Stimulated activated CD4-positive, alpha-beta T cell treated with anti-CD3 and anti-CD28 coated beads, Interleukin-1b, Interleukin-23, amount 100 ng/mL, for 24 hours (primary cell): Measurements from ENCODE around the gene UBAC2.

Experiments used
- DNase-seq, 4 experiments: peaks; one replicate each; pipeline ENCODE4 v3.0.0-alpha.2; 2020; ENCODE audit warnings: low read depth in 4 of 4, low spot score in 1 of 4

UBAC2 gene

DNA sequence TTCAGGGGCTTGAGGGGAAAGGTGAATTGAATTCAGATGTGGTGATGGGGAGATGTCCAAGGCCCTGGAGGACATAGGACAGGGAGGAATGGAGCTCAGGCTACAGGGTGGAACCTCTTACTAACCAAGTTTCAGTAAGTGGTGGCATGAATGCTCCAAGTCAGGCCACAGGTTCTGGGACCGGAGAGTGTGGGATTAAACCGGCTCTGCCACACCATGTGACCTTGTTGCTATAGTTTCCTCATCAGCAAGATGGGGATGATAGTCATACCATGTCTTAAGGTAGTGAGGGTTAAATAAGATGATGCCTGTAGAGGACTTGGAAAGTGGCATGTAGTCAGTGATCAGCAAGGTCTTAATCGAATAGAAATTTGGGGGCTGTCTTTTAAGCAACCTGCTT lies 90.2 kb downstream of the UBAC2 start:
- DNase-seq, result no peak

DNA sequence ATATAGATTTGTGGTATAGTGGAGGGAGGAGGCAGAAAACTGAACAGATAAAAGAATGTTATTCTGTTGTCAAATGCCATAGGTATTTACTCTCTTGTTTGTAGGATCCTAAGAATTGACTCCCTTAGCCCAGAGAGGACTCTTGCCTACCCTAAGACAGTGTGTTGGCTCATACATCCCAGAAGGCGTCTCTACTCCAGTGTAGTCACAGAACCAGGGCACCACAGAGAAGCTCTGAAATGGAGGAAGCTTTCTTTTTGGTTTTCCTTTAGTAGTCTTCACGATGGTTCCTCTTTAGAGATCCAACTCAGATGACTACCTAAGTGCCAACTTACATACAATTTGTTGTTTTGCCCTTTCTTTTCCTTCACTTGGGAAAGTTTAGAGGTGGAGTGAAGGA lies 92.5 kb downstream of the UBAC2 start:
- DNase-seq, result no peak

DNA sequence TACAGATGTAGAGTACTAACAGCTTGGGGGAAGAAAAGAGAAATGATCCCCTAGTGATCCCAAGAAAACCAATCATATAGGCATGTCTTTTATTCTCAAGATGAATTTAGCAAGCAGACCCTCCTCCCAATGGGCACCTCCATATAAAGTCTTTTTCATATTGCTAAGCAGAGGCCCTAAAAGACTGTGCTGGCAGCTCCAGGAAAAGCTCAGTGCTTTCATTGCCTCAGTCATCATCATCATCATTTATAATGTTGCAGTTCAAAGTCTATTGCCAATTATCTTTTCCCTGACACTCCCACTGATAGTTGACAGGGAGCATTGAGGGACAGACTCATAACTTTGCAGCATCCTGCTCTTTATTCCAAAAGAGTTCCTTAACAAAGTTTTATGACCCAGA lies 93.5 kb downstream of the UBAC2 start:
- no peak for DNase-seq

DNA sequence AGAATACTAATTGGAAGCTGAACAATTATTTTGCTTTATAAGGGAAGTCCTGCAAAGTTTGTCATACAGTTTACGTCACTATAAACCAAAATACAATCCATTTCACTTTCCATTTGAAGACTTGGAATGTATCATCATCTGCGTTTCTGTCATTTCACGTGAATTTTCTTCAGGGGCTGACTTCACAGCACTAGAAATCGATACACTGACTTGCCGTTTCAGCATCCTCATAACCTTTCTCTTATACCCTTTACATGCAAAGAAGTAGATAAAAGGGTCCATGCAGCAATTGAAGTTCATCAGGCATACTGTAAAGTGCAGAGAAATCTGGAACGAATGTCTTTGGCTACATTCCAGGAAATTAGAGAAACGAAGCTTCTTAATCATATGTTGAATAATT lies 94.3 kb downstream of the UBAC2 start:
- DNase-seq, result no peak

DNA sequence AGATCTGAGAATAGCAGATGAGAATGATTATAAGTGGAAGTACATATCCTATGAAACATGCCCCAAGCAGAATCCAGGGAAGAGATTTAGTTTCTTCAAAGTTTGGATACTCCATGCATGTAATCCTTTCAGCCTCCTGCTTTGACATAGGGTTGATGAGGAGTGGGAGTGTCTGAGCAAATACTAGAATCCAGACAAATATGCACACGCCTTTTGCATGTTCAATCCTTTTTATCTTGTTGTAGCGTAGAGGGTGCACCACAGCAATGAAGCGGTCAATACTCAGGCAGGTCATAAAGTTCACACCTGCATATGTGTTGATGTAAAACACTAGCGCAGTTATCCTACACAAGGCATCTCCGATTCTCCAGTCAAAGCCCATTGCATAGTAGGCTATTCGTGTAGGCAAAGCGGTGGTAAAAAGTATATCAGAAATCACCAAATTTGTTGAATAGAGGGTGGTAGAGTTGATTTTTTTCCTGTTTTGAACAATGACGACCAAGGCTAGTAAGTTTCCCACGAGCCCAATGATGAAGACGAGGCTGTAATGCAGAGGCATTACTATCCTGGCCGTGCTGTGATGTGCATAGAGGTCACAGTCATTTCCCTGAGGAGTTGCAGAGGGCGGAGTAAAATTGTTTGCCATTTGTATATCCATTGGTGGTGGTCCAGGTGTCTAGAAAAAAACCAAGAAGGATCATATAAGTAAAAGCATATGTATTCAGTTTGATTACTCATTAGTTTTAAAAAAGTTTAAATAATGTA lies 95.0 kb downstream of the UBAC2 start:
- no peak for DNase-seq

DNA sequence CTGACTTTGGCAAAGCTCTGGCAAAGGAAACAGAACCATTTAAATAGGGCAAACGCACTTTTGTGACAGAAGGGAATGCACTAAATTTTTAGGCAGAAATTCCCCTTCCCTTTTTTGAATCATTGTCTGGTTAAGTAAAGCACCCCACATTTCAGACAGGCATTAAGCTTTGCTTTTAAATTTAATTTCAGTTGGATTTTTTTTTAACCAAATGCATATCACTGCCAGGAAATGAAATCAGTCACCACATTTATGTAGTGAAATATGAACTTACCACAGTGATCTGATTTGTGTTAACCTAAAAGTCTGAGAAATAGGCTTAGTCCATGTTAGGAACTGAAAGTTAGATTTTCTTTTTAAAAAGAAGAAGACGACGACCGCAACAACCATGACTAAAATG lies 95.7 kb downstream of the UBAC2 start:
- no peak for DNase-seq

DNA sequence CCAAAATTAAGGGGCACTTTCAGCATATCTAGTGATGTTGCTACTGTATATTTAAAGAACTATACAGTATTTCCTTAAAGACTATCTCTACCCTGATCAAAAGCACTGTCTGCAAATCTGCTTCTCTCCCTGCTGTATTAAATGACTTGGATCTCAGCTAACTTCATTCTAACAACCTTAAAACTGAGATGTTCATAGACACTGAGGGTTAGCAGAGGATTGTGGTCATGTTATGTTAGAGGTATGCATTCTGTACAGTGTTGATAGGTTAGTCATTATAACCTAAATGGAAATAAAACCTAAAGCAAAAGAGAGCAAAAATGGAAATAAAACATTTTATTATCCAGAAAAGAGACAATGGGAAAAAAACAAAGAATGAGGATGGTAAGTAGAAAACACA lies 96.7 kb downstream of the UBAC2 start:
- DNase-seq, result no peak

DNA sequence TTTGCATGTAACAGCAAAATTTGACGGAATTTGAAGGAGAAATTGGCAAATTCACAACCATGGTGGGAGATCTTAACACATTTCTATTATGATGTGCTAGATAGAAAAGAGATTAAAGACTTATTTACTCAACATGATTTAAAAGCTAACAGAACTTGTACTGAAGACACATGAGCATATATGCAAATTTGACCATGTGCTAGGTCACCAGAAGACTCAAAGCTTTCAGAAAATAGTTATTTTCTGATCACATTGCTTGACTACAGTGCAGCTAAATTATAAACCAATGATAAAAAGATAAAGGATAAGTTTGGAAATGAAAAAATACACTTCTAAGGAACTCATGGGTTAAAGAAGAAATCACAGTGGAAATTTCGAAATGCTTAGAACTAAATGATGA lies 97.4 kb downstream of the UBAC2 start:
- no peak for DNase-seq

DNA sequence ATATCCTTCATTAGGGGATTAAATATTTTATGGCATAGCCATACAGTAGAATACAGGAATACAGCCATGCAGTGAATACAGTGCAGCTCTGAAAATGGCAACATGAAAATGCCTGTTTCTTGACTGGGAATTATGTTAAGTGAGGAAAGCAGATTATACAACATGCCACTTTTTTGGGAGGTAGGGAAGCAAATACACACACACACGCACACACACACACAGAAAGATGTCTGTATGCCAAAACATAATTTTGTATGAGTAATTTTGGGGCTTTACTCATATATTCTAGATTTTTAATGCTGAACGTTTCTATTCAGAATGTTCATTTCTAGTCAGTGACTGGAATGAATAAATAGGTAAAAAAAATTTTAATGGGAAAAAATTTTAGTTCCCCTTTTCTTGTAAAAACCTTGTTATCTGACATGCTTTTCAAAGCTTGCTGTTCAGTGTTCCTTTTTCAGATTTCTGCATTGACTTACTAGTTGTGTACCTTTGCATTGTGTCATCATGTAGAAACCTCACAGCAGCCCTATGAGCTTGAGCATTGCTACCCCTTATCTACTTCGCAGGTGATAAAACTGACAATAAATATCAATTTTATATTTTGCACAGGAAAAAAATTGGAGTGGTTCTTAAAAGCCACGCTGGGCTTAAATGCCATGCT lies 98.7 kb downstream of the UBAC2 start:
- DNase-seq, result no peak

DNA sequence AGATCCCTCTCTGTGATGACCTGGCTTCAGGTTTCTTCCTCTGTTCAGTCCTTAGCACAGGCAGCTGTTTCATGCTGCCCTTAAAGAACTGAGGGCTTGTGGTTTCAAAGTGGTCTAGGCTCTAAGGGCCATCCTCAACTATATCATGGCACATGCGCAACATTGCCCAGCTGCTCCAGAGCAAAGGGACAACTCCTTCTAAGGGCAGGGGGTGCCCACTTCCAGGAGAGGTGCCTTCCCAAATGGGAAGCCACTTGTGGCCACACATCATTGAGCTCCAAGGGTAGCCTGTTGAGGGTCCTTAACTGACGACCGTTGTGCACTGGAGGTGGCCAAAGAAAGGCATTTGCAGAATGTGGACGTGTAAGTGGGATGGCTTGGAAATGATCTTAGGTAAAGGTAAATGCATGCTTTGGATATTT lies 99.3 kb downstream of the UBAC2 start:
- no peak for DNase-seq

DNA sequence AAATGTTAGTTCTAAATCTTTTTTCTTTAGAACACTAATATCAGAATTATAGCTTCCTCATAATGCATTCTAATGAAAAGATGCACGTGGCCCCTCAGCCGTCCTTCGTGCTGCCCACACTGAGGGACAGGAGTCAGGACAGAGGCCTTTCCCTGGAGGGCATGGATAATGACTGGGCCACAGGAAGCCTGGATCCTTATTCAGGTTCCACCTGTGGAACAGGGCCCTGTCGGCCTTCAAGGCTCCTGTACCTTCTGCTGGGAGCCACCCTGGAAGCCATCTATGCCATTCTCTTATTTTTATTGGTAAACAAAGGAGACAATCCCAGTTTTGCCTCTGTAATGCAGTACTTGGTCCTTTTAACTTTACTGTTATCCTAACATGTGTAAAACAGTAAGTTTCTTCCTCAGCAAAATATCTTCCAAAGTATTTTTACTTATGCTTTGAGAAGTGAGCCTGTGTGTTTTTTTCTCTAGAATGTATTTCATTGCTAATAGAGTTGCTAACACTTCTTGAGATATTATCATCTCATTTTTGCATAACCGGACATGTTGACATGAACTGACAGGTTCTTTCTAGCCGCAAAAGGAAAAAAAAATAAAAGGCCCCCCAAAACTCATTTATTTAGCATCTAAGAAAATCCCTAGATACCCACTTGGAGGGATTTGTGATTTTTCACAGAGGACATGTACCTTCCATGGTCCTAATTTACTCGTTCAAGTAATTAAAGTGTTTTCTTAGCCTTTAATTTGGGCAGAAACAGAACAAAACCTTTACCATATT lies 100.6 kb downstream of the UBAC2 start:
- DNase-seq, result no peak

DNA sequence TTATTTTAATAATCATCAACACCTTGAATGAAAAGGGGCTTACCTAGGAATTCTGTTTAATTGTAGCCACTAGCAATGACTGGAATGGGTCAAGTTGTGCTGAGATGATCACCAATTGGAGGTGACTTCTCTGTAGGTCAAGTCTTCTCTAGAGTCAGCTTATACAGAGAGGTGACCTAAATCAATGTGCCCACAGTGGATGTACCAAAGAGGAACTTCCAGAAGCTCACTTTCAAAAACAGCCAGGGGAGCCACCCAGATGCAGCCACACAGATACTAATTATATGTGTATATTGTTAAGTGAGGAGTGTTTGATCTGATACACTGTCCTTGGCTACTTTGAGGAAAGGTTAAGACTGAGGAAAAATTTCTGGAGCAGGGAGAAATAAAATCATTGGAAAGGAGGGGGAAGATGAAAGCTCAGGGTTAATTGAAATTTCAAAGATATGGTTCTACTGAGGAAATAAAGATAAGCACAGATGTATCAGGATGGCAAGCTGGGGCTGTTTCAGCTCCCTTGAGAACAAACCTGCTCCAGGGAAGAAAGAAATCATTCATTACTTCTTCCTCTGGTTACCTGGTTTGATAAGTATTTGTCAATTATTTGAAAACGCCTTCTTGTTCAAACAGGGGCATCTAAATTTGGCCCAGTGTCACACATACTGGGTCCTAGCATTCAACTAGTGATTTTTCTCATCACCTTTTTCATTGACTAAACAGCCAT lies 101.4 kb downstream of the UBAC2 start:
- no peak for DNase-seq

DNA sequence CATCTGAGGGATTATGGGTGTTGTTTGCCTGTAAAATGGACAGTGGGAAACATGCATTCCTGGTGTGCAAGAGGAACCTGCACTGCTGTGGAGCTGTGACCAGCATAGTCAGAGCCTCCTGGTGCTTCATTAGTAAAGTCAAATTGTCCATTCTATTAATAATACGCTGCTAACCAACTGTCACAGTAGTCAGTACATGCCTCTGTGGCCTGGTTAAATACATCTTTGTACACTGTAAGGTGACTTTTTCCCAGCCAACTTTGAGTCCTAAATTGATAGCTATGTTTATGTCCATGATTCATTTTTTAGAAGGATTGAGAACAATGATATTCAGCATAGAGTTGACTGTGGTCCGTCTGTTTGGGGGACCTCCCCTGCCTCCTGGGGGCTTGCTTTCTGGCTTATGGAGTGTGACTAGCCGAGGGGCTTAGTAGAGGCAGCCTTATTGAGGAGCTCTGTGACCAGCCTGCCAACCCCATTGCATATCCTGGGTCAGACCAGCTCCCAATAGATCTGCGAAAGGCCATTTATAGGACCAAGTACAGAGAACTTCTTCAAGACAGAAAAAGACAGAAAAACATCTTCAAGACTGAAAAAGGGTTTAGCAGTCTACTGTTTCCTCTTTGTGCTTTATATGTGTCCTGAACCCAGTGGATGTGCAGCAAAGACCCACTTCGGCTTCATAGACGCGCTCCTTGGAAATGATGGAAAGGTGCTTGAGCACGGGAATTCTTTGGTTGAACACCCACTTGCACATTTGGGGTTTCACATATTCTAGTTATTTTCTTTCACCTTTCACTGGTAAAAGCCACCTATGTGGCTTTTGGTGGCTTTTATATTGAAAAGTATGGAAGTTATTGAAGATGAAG lies 102.2 kb downstream of the UBAC2 start:
- DNase-seq, result no peak

DNA sequence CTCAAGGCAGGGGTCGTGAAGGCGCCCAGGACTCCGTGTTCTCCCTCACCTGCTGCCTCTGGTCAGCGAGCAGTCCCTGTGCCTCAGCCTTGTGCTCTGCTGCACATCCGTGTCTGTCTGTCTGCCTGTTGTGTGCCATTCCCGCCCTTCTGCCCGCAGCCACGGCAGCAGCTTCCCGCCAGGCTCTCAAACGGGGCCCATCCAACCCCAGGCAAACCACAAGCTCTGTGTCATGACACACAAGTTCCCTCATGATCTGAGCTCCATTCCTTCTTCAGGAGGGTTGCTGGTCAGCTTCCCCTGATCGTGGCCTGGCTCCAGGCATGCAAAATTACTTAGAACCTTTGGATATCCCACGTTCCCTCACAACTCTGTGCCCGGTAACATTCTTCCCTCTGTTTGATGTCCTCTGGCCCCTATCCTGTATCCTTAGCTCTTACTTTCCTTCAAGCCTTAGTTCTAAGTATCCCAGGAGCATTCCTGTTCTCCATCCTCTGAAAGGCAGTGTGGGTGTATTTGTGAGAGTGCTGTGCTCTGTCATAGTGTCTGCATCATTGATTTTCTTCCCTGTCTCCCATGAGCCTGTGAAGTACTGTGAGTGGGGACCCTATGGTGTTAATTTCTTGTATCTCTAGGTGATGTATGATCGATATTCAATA lies 103.3 kb downstream of the UBAC2 start:
- peak in 1 of 4 experiments; percentile 57 for DNase-seq

DNA sequence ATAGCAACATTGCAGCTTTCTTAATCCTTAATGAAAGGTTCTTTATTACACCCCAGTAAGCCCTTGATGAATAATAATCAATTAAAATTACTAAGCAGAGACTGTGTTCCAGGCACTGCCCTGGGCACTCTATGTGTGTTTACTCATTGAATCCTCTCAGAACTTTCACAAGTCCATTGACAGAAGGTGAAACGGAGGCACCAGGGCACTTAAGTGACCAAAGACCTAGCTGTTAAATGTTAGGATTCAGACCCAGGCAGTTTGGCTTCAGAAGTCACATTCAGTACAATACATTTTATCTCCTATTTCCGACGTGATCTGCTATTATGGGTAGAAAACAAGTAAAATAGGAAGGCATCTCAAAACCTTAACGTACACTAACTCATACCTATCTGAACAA lies 103.9 kb downstream of the UBAC2 start:
- DNase-seq, result no peak

DNA sequence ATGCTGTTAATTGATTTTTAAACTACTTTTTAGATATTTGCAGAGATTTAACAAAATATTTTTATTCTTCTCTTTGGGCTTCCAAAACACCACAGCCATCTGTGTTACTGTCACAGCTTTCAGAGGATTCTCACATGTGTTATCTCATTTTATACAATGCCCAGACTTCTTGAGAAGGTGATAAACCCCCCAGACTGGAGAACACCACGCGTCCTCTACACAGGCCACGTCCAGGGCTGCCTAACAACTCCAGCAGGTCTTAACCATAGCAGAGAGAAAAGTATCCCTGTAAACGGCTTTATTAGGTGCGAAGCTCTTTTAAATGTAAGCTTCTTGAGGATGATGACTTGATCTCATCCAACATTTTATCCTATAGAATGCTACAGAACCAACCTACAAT lies 104.5 kb downstream of the UBAC2 start:
- DNase-seq, result no peak

DNA sequence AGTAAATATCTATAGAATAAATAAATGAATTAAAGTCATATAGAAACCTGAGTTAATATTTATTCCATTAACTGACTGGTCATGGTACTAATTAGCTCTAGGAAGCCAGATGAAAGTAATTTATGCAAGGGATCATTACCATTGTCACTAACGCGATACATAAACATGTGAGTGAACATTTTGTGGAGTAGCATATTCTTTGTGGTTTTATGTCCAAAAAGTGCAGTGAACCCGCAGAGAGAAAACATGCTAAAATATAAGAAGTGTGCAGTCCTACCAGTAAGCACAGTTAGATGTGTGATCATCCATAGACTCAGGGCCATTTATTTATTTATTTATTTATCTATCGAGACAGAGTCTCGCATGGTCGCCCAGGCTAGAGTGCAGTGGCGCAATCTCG lies 104.9 kb downstream of the UBAC2 start:
- DNase-seq, result no peak

DNA sequence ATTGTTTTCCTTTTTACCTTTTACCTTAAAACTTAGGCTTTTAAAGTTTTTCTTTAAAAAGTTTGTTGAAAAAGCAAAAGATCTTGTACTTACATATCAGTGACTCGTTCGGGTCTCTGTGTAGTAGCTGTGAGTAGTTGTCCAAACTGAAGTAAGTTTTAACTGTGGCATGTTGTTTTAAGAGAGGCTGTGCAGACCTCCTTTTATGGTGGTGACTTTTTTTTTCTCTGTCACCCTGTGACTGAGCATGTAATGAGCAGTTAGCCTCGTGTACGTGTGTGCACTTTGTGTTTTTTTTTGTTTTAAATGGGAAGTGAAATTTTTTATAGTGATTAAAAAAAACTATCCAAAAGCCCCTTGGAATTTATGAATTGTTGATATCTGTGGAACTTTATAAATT lies 106.6 kb downstream of the UBAC2 start, which contains the start of gene GPR183:
Gene GPR183, minus strand, starts transcription at position 153 of the 400 bp plus-strand sequence. CDS start 11,254 bp downstream, outside the sequence.
- DNase-seq, result no peak

DNA sequence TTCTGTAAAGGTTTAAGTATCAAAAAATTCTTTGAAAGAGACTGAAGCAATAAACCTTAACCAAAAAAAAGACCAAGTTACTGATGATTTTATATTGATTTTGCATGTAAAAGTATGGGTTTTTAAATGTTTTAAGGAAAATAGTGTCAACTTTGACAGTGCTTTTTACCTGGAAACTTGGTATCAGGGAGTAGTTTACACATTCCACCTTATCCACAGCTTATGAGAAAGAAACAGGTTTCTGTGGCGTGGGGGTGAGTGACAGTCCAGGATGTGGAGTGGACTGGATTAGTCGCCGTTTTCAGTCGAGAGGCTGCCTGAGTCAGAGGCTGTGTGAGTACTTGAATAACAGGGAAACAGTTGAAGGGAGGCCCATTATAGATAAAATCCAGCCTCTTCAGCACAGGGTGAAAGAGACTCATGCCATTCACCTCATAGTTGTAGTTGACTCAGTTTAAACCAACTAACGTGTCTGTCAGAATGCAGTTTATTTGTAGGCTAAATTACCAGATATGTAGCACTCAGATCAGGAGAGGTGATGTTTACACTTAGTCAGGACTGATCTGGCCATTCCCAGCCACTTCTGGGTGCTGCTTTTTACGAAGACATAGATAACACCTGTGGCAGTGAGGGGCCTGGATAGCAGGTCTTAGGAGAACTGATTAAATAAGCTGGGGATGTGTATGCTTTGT lies 107.1 kb downstream of the UBAC2 start:
- peak; percentile 43 to 72 (median 64) for DNase-seq
